GM18951 (cell line): ENCODE measurements around the gene FA2H.
"Not testable (repeated sequence)": the region's sequence is repeated elsewhere in the genome, so short reads cannot be mapped to it uniquely, and the experiment has no call there.

Experiments used
- POLR2A ChIP-seq: IDR thresholded peaks from 4 replicates; pipeline ENCODE4 v1.6.1; 2011; ENCODE audit warnings: mild to moderate bottlenecking; ENCODE audit not compliant: insufficient read length, insufficient read depth; ENCODE audit errors: extremely low read depth
- in situ Hi-C: fragments of 300-500 bp; cut with MboI; formaldehyde crosslinking; loops from one replicate; pipeline ENCODE4 v1.12.0; 2022; ENCODE audit warnings: low sequenced_read_pairs, mixed read lengths, inconsistent platforms; ENCODE audit not compliant: unreplicated experiment

The FA2H gene

GRCh38 chr16:74699666-74700065, 75.0 kb downstream of the FA2H start:
- no peak for TF ChIP-seq POLR2A
- in situ Hi-C loops = loop anchor here (10.0 to 25.0 kb wide), 2 partner anchors 155 to 413 kb away; partner anchors contain the start of gene LDHD

GRCh38 chr16:74698222-74698621, 76.4 kb downstream of the FA2H start:
- in situ Hi-C loops = no loop called here

GRCh38 chr16:74695450-74696422, 78.9 kb downstream of the FA2H start:
- in situ Hi-C loops = no loop called here

More at GRCh38 chr16:74698222-74698621, 76.4 kb downstream of the FA2H start:
- no peak for TF ChIP-seq POLR2A

GRCh38 chr16:74691093-74691855, 83.3 kb downstream of the FA2H start:
- no peak for TF ChIP-seq POLR2A
- in situ Hi-C loops = no loop called here

More at GRCh38 chr16:74695450-74696422, 78.9 kb downstream of the FA2H start:
- TF ChIP-seq POLR2A = peak; percentile 54

GRCh38 chr16:74682556-74682955, 92.1 kb downstream of the FA2H start:
- in situ Hi-C loops = no loop called here

GRCh38 chr16:74680681-74681080, 93.9 kb downstream of the FA2H start:
- in situ Hi-C loops = no loop called here
- TF ChIP-seq POLR2A = no peak

More at GRCh38 chr16:74682556-74682955, 92.1 kb downstream of the FA2H start:
- TF ChIP-seq POLR2A = no peak

GRCh38 chr16:74679983-74680382, 94.6 kb downstream of the FA2H start:
- in situ Hi-C loops = no loop called here

GRCh38 chr16:74677868-74678267, 96.8 kb downstream of the FA2H start:
- TF ChIP-seq POLR2A = no peak
- in situ Hi-C loops = no loop called here

More at GRCh38 chr16:74679983-74680382, 94.6 kb downstream of the FA2H start:
- TF ChIP-seq POLR2A = no peak

- TF ChIP-seq POLR2A = no peak
- in situ Hi-C loops = no loop called here
These were observed 100.7 kb downstream of the FA2H start for GRCh38 chr16:74673876-74674275.

GRCh38 chr16:74668877-74669276, 105.7 kb downstream of the FA2H start:
- in situ Hi-C loops = not testable (repeated sequence)

- in situ Hi-C loops = no loop called here
These were observed 107.3 kb downstream of the FA2H start for GRCh38 chr16:74667255-74667700.

GRCh38 chr16:74666425-74667254, 108.0 kb downstream of the FA2H start, which contains the start of gene RFWD3:
TSS of gene RFWD3 (minus strand) at chr16:74666877. CDS start at chr16:74661449, 5,428 bp downstream.
- in situ Hi-C loops = no loop called here
- TF ChIP-seq POLR2A = peak; percentile 74

More at GRCh38 chr16:74667255-74667700, 107.3 kb downstream of the FA2H start:
- TF ChIP-seq POLR2A = no peak
